ENCODE results near the gene ANKRD44.

The ANKRD44 gene

GRCh38 chr2:196974970-196975369 lies 335.6 kb downstream of the ANKRD44 start:
- Histone ChIP-seq H3K9me3 (ENCODE audit: insufficient read depth, low read length) (no peaks in the 10 kb centered on the region), H3K4me1 (ENCODE audit: insufficient read depth, insufficient read length) (no peaks in the 10 kb centered on the region), H3K27me3 (ENCODE audit: insufficient read depth, insufficient read length) (no peaks in the 10 kb centered on the region), H3K4me3 (ENCODE audit: insufficient read length, low read depth) (no peak overlapping the region), H3K9ac (ENCODE audit: insufficient read length, low read depth) (no peak overlapping the region), H3K36me3 (ENCODE audit: insufficient read depth, insufficient read length, low read length) (no peaks in the 10 kb centered on the region)
- no peak for TF ChIP-seq ZNF274 (IDR thresholded peaks at IDR 0.05; ENCODE audit: low read depth, low read length)
- no peak for TF ChIP-seq SUZ12 (IDR thresholded peaks at IDR 0.05; ENCODE audit: extremely low read depth, insufficient read depth, insufficient read length)
- no peak for TF ChIP-seq YY1 (IDR thresholded peaks at IDR 0.05; ENCODE audit: insufficient read depth, insufficient read length)
- no peak for DNase-seq (ENCODE audit: low read depth, low spot score)

GRCh38 chr2:196971574-196972279 lies 338.9 kb downstream of the ANKRD44 start:
- no peak for DNase-seq (ENCODE audit: low read depth, low spot score)
- H3K9ac ChIP-seq (ENCODE audit: insufficient read length, low read depth): no peak overlapping the region
- H3K4me3 ChIP-seq (ENCODE audit: insufficient read length, low read depth): no peak overlapping the region
- H3K27me3 ChIP-seq (ENCODE audit: insufficient read depth, insufficient read length): no peaks in the 10 kb centered on the region
- no peaks in the 10 kb centered on the region for H3K36me3 ChIP-seq (ENCODE audit: insufficient read depth, insufficient read length, low read length)
- no peaks in the 10 kb centered on the region for H3K9me3 ChIP-seq (ENCODE audit: insufficient read depth, low read length)
- no peaks in the 10 kb centered on the region for H3K4me1 ChIP-seq (ENCODE audit: insufficient read depth, insufficient read length)
- no peak for TF ChIP-seq YY1 (IDR thresholded peaks at IDR 0.05; ENCODE audit: insufficient read depth, insufficient read length)
- TF ChIP-seq SUZ12 (IDR thresholded peaks at IDR 0.05; ENCODE audit: extremely low read depth, insufficient read depth, insufficient read length): no peak

DNA sequence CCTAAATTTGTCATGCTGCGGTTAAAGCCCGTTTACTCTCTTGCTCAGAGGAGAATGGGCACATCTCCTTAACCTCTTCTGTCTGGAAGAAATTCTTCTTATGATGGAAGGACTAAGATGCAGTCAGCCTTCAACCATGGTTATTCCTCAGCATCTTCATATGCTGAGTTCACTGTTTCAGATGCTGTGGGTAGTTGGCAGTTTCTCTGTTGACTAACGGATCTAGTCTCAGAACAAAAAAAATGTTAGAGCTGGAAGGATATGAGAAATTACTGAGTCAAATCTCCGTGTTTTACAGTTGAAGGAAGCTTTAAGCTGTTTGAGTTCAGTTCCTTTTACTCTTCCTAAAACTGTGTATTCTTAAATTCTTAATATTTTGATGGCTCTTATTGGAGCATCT lies 340.5 kb downstream of the ANKRD44 start:
- TF ChIP-seq ZNF274 (IDR thresholded peaks at IDR 0.05; ENCODE audit: low read depth, low read length) (no peak), SUZ12 (IDR thresholded peaks at IDR 0.05; ENCODE audit: extremely low read depth, insufficient read depth, insufficient read length) (no peak), YY1 (IDR thresholded peaks at IDR 0.05; ENCODE audit: insufficient read depth, insufficient read length) (no peak)
- Histone ChIP-seq H3K27me3 (ENCODE audit: insufficient read depth, insufficient read length) (no peaks in the 10 kb centered on the region), H3K9ac (ENCODE audit: insufficient read length, low read depth) (no peak overlapping the region), H3K36me3 (ENCODE audit: insufficient read depth, insufficient read length, low read length) (no peaks in the 10 kb centered on the region), H3K9me3 (ENCODE audit: insufficient read depth, low read length) (no peaks in the 10 kb centered on the region), H3K4me1 (ENCODE audit: insufficient read depth, insufficient read length) (no peaks in the 10 kb centered on the region), H3K4me3 (ENCODE audit: insufficient read length, low read depth) (no peak overlapping the region)
- DNase-seq (ENCODE audit: low read depth, low spot score): no peak

- no peak overlapping the region for H3K9ac ChIP-seq (ENCODE audit: insufficient read length, low read depth)
- H3K36me3 ChIP-seq (ENCODE audit: insufficient read depth, insufficient read length, low read length): no peaks in the 10 kb centered on the region
- TF ChIP-seq SUZ12 (IDR thresholded peaks at IDR 0.05; ENCODE audit: extremely low read depth, insufficient read depth, insufficient read length): no peak
- TF ChIP-seq YY1 (IDR thresholded peaks at IDR 0.05; ENCODE audit: insufficient read depth, insufficient read length): no peak
- no peak for TF ChIP-seq ZNF274 (IDR thresholded peaks at IDR 0.05; ENCODE audit: low read depth, low read length)
- no peaks in the 10 kb centered on the region for H3K27me3 ChIP-seq (ENCODE audit: insufficient read depth, insufficient read length)
- DNase-seq (ENCODE audit: low read depth, low spot score): no peak
- H3K4me3 ChIP-seq (ENCODE audit: insufficient read length, low read depth): no peak overlapping the region
- H3K4me1 ChIP-seq (ENCODE audit: insufficient read depth, insufficient read length): no peaks in the 10 kb centered on the region
- no peaks in the 10 kb centered on the region for H3K9me3 ChIP-seq (ENCODE audit: insufficient read depth, low read length)
Observed at GRCh38 chr2:196968516-196968915, 342.1 kb downstream of the ANKRD44 start.

DNA sequence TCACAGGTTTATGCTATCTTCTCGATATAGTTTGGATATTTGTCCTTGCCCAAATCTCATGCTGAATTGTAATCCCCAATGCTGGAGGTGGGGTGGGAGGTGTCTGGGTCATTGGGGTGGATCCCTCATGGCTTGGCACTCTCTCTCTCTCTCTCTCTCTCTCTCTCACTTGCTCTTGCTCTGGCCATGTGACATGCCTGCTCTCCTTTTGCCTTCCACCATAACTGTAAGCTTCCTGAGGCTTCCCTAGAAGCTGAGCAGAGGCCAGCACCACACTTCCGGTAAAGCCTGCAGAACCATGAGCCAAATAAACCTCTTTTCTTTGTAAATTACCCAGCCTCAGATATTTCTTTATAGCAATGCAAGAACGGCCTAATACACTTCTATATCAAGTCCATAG lies 342.8 kb downstream of the ANKRD44 start:
- Histone ChIP-seq H3K4me1 (ENCODE audit: insufficient read depth, insufficient read length) (no peaks in the 10 kb centered on the region), H3K9me3 (ENCODE audit: insufficient read depth, low read length) (no peaks in the 10 kb centered on the region), H3K27me3 (ENCODE audit: insufficient read depth, insufficient read length) (no peaks in the 10 kb centered on the region), H3K36me3 (ENCODE audit: insufficient read depth, insufficient read length, low read length) (no peaks in the 10 kb centered on the region), H3K4me3 (ENCODE audit: insufficient read length, low read depth) (no peak overlapping the region), H3K9ac (ENCODE audit: insufficient read length, low read depth) (no peak overlapping the region)
- DNase-seq (ENCODE audit: low read depth, low spot score): no peak
- TF ChIP-seq SUZ12 (IDR thresholded peaks at IDR 0.05; ENCODE audit: extremely low read depth, insufficient read depth, insufficient read length) (no peak), YY1 (IDR thresholded peaks at IDR 0.05; ENCODE audit: insufficient read depth, insufficient read length) (no peak), ZNF274 (IDR thresholded peaks at IDR 0.05; ENCODE audit: low read depth, low read length) (no peak)

DNA sequence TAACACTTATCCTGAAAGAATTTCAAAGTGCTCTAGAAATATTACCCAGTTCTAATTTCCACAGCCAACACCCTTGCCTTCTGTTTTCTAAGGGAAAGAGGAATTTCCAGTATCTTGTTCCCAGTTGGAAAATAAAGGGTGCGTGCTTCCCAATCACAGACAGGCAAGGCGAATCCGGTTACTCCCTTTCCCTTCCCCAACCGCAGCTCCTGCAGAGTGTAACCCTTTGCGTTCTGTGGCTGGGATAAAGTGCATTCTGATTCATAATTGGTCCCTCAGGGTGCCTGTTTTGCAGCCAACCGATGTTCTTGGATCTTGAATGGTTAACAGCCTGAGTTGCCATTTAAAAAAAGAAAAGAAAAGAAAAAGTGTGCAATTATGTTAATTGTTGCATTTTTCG lies 343.5 kb downstream of the ANKRD44 start:
- no peak overlapping the region for H3K9ac ChIP-seq (ENCODE audit: insufficient read length, low read depth)
- H3K36me3 ChIP-seq (ENCODE audit: insufficient read depth, insufficient read length, low read length): no peaks in the 10 kb centered on the region
- H3K4me3 ChIP-seq (ENCODE audit: insufficient read length, low read depth): no peak overlapping the region
- no peak for DNase-seq (ENCODE audit: low read depth, low spot score)
- H3K9me3 ChIP-seq (ENCODE audit: insufficient read depth, low read length): no peaks in the 10 kb centered on the region
- no peaks in the 10 kb centered on the region for H3K4me1 ChIP-seq (ENCODE audit: insufficient read depth, insufficient read length)
- H3K27me3 ChIP-seq (ENCODE audit: insufficient read depth, insufficient read length): no peaks in the 10 kb centered on the region
- TF ChIP-seq YY1 (IDR thresholded peaks at IDR 0.05; ENCODE audit: insufficient read depth, insufficient read length) (no peak), SUZ12 (IDR thresholded peaks at IDR 0.05; ENCODE audit: extremely low read depth, insufficient read depth, insufficient read length) (no peak), ZNF274 (IDR thresholded peaks at IDR 0.05; ENCODE audit: low read depth, low read length) (no peak)

- TF ChIP-seq ZNF274 (IDR thresholded peaks at IDR 0.05; ENCODE audit: low read depth, low read length) (no peak), SUZ12 (IDR thresholded peaks at IDR 0.05; ENCODE audit: extremely low read depth, insufficient read depth, insufficient read length) (no peak), YY1 (IDR thresholded peaks at IDR 0.05; ENCODE audit: insufficient read depth, insufficient read length) (no peak)
- no peaks in the 10 kb centered on the region for H3K9me3 ChIP-seq (ENCODE audit: insufficient read depth, low read length)
- no peaks in the 10 kb centered on the region for H3K27me3 ChIP-seq (ENCODE audit: insufficient read depth, insufficient read length)
- no peak overlapping the region for H3K9ac ChIP-seq (ENCODE audit: insufficient read length, low read depth)
- no peaks in the 10 kb centered on the region for H3K4me1 ChIP-seq (ENCODE audit: insufficient read depth, insufficient read length)
- no peaks in the 10 kb centered on the region for H3K36me3 ChIP-seq (ENCODE audit: insufficient read depth, insufficient read length, low read length)
- DNase-seq (ENCODE audit: low read depth, low spot score): no peak
- no peak overlapping the region for H3K4me3 ChIP-seq (ENCODE audit: insufficient read length, low read depth)
Observed at GRCh38 chr2:196966061-196966460, 344.5 kb downstream of the ANKRD44 start.
